Karpas-422 (cell line): ENCODE measurements around the gene UNC13C. TPM values are rescaled to one million over a fixed set of nuclear protein-coding genes. Genes with fewer than 3 reads are reported as not detected.

Experiments used
- DNase-seq: peaks from one replicate; pipeline ENCODE4 v3.0.0-alpha.2; 2015
- H2AFZ ChIP-seq: fragments of 200-600 bp; sonication (generic); 2 replicates; pipeline ENCODE4 v1.6.1; 2014; ENCODE audit warnings: antibody characterized with exemption, low read length, mixed read lengths
- H3K27ac ChIP-seq: fragments of 200-600 bp; sonication (generic); 2 replicates; pipeline ENCODE4 v1.5.1; 2014; ENCODE audit warnings: mild to moderate bottlenecking, low read length, moderate library complexity
- H3K27me3 ChIP-seq: fragments of 200-600 bp; sonication (generic); 2 replicates; pipeline ENCODE4 v1.6.1; 2014; ENCODE audit warnings: low read length, mixed read lengths
- H3K36me3 ChIP-seq: fragments of 200-600 bp; sonication (generic); 2 replicates; pipeline ENCODE4 v1.6.1; 2014; ENCODE audit warnings: low read length, mixed read lengths; ENCODE audit not compliant: insufficient read depth
- H3K4me1 ChIP-seq: fragments of 200-600 bp; sonication (generic); 2 replicates; pipeline ENCODE4 v1.6.1; 2014; ENCODE audit warnings: mild to moderate bottlenecking, low read length, mixed read lengths
- H3K4me2 ChIP-seq: fragments of 200-600 bp; sonication (generic); 2 replicates; pipeline ENCODE4 v1.6.1; 2014; ENCODE audit warnings: low read length, low read depth, mild to moderate bottlenecking; ENCODE audit not compliant: poor library complexity, severe bottlenecking
- H3K4me3 ChIP-seq: fragments of 200-600 bp; sonication (generic); 2 replicates; pipeline ENCODE4 v1.5.1; 2014; ENCODE audit warnings: mild to moderate bottlenecking, antibody characterized with exemption, low read length, mixed read lengths
- H3K79me2 ChIP-seq: fragments of 200-600 bp; sonication (generic); 2 replicates; pipeline ENCODE4 v1.6.1; 2014; ENCODE audit warnings: mild to moderate bottlenecking, low read length, mixed read lengths
- H3K9ac ChIP-seq: fragments of 200-600 bp; sonication (generic); 2 replicates; pipeline ENCODE4 v1.6.0; 2014; ENCODE audit warnings: low read length
- H3K9me2 ChIP-seq: fragments of 200-600 bp; sonication (generic), shearing (Covaris generic); replicated peaks from 2 replicates; pipeline ENCODE4 v1.6.0; 2014; ENCODE audit warnings: mild to moderate bottlenecking, low read length, moderate library complexity; ENCODE audit not compliant: insufficient read depth
- H3K9me3 ChIP-seq: fragments of 300-700, 200-600 bp; sonication (generic); 2 replicates; pipeline ENCODE4 v1.6.1; 2014; ENCODE audit warnings: low read length, mixed read lengths
- H4K20me1 ChIP-seq: fragments of 200-600 bp; sonication (generic); 2 replicates; pipeline ENCODE4 v1.6.1; 2014; ENCODE audit warnings: mild to moderate bottlenecking, antibody characterized with exemption, low read length, low read depth; ENCODE audit not compliant: insufficient read depth
- total RNA-seq: library from RNA; depleted of rRNA; stranded (reverse); fragments of >200 nt; shearing (Covaris generic); gene quantifications from 2 replicates; pipeline ENCODE4 v1.2.3, GENCODE V29; 2014; ENCODE audit warnings: low replicate concordance

The UNC13C gene
- total RNA-seq, 1 experiment from 2014 or later: not detected

DNA sequence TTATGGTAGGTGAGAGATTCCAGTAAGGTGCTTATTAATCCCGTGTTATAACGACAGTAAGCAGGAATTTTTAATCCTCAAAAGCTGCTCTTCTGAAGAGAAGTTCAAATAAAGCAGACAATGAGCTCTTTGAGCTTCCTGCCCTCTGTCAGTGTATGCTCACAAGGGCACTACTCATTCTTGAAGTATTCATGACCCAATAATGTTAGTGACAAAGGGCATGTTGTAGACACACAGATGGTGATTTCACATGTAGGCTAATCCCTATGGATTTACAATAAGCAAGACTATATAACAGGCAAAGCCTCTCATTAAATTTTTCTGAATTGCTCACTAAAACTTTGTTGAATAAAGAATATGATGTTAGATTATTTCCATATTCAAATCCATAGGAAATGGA lies 639.9 kb downstream of the UNC13C start:
- no peak overlapping the region for H3K4me3 ChIP-seq
- no peaks in the 10 kb centered on the region for H3K9me2 ChIP-seq
- no peaks in the 10 kb centered on the region for H3K79me2 ChIP-seq
- H3K9ac ChIP-seq: no peak overlapping the region
- no peak overlapping the region for H3K27ac ChIP-seq
- H3K4me1 ChIP-seq: no peaks in the 10 kb centered on the region
- H2AFZ ChIP-seq: no peak overlapping the region
- DNase-seq: no peak
- H4K20me1 ChIP-seq: no peaks in the 10 kb centered on the region
- H3K4me2 ChIP-seq: no peak overlapping the region
- no peaks in the 10 kb centered on the region for H3K36me3 ChIP-seq
- 0 out of 2 replicates have a peak, but pooled peaks cover 3% of the 10 kb centered on the region for H3K9me3 ChIP-seq
- no peaks in the 10 kb centered on the region for H3K27me3 ChIP-seq

- no peak overlapping the region for H3K27ac ChIP-seq
- H3K4me1 ChIP-seq: no peaks in the 10 kb centered on the region
- H3K4me3 ChIP-seq: no peak overlapping the region
- no peaks in the 10 kb centered on the region for H3K36me3 ChIP-seq
- no peaks in the 10 kb centered on the region for H3K9me2 ChIP-seq
- H2AFZ ChIP-seq: no peak overlapping the region
- no peaks in the 10 kb centered on the region for H4K20me1 ChIP-seq
- DNase-seq: no peak
- no peak overlapping the region for H3K4me2 ChIP-seq
- H3K79me2 ChIP-seq: no peaks in the 10 kb centered on the region
- H3K27me3 ChIP-seq: no peaks in the 10 kb centered on the region
- H3K9me3 ChIP-seq: peaks cover 3% of the 10 kb centered on the region; the same call in 1 of the 2 replicates
- H3K9ac ChIP-seq: no peak overlapping the region
These were observed 640.9 kb downstream of the UNC13C start for GRCh38 chr15:54619180-54619579.

DNA sequence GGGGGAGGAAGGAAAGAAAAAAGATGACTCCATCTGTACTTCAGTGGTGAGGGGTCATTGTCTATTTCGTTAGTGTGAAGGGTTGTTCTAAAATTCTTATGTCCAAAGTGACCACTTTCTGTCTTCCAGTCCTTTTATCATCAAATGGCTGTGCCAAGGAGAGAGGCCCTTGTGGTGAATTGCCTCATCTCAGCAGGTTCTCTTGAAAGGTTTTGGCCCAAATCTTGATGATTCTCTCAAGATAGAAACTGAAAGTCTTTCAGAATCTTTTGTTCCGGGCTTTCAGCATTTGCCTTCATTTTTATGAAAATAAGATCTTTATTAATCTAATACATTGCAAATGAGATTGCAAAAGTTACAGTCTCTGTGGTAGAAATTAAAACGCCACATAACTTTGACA lies 642.7 kb downstream of the UNC13C start:
- Histone ChIP-seq H3K27ac (no peak overlapping the region), H3K79me2 (no peaks in the 10 kb centered on the region), H3K4me3 (no peak overlapping the region), H3K36me3 (no peaks in the 10 kb centered on the region), H2AFZ (no peak overlapping the region), H3K9me3 (peaks cover 3% of the 10 kb centered on the region; the same call in 1 of the 2 replicates), H3K27me3 (no peaks in the 10 kb centered on the region), H3K4me1 (no peaks in the 10 kb centered on the region), H3K9me2 (no peaks in the 10 kb centered on the region), H3K4me2 (no peak overlapping the region), H3K9ac (no peak overlapping the region), H4K20me1 (no peaks in the 10 kb centered on the region)
- no peak for DNase-seq

- Histone ChIP-seq H3K36me3 (no peaks in the 10 kb centered on the region), H3K4me1 (no peaks in the 10 kb centered on the region), H3K9ac (no peak overlapping the region), H2AFZ (no peak overlapping the region), H3K4me2 (no peak overlapping the region), H3K4me3 (no peak overlapping the region), H3K27me3 (no peaks in the 10 kb centered on the region), H4K20me1 (no peaks in the 10 kb centered on the region), H3K79me2 (no peaks in the 10 kb centered on the region), H3K9me2 (0 out of 2 replicates have a peak, but pooled peaks cover 3% of the 10 kb centered on the region), H3K27ac (no peak overlapping the region), H3K9me3 (peaks cover 21% of the 10 kb centered on the region)
- DNase-seq: no peak
These were observed 657.9 kb downstream of the UNC13C start for GRCh38 chr15:54636147-54636546.

DNA sequence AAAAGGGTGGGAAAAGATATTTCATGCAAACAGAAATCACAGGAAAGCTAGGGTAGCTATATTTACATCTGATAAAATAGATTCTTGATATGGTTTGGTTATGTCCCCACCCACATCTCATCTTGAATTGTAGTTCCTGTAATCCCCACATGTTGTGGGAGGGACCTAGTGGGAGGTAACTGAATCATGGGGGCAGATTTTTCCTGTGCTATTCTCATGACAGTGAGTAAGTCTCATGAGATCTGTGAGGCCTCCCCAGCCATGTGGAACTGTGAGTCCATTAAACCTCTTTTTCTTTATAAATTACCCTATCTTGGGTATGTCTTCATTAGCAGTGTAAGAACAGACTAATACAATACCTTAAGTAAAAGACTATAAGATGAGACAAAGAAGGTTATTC lies 660.4 kb downstream of the UNC13C start:
- DNase-seq: no peak
- Histone ChIP-seq H3K9ac (no peak overlapping the region), H2AFZ (no peak overlapping the region)

GRCh38 chr15:54640873-54641272 lies 662.6 kb downstream of the UNC13C start:
- Histone ChIP-seq H3K9me2 (0 out of 2 replicates have a peak, but pooled peaks cover 3% of the 10 kb centered on the region), H3K36me3 (no peaks in the 10 kb centered on the region), H3K27ac (no peak overlapping the region), H3K4me2 (no peak overlapping the region), H3K9ac (no peak overlapping the region), H3K79me2 (no peaks in the 10 kb centered on the region), H3K27me3 (no peaks in the 10 kb centered on the region), H3K4me3 (no peak overlapping the region), H3K4me1 (no peaks in the 10 kb centered on the region), H2AFZ (no peak overlapping the region), H3K9me3 (peaks cover 25% of the 10 kb centered on the region), H4K20me1 (no peaks in the 10 kb centered on the region)
- no peak for DNase-seq

More for the DNA sequence above, 660.4 kb downstream of the UNC13C start:
- no peaks in the 10 kb centered on the region for H3K4me1 ChIP-seq
- H3K9me2 ChIP-seq: 0 out of 2 replicates have a peak, but pooled peaks cover 3% of the 10 kb centered on the region
- no peak overlapping the region for H3K4me2 ChIP-seq
- no peaks in the 10 kb centered on the region for H3K36me3 ChIP-seq
- no peak overlapping the region for H3K27ac ChIP-seq
- H3K4me3 ChIP-seq: no peak overlapping the region
- H3K9me3 ChIP-seq: peaks cover 26% of the 10 kb centered on the region
- H3K27me3 ChIP-seq: no peaks in the 10 kb centered on the region
- H3K79me2 ChIP-seq: no peaks in the 10 kb centered on the region
- no peaks in the 10 kb centered on the region for H4K20me1 ChIP-seq

DNA sequence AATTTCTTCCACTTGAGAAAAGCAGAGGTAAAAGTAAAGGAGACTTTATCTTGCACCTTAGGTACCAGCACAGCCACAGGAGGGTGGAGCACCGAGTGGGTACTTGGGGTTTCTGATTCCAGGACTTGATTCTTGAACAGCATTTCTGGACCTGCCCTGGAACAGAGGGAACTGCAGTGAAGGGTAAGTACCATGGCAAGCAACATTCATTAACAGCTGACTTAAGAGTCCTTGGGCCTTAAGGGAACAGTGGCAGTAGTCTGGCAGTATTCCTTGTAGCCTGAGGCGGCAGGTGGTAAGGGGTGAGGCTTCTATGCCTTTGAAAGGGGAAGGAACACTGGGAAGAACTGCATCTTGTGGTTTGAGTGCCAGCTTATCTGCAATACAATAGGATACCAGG lies 666.6 kb downstream of the UNC13C start:
- Histone ChIP-seq H2AFZ (no peak overlapping the region), H3K4me2 (no peak overlapping the region), H3K27me3 (no peaks in the 10 kb centered on the region), H4K20me1 (no peaks in the 10 kb centered on the region), H3K79me2 (no peaks in the 10 kb centered on the region), H3K9ac (no peak overlapping the region), H3K9me3 (peaks cover 20% of the 10 kb centered on the region), H3K36me3 (no peaks in the 10 kb centered on the region), H3K4me3 (no peak overlapping the region), H3K27ac (no peak overlapping the region), H3K9me2 (0 out of 2 replicates have a peak, but pooled peaks cover 3% of the 10 kb centered on the region), H3K4me1 (no peaks in the 10 kb centered on the region)
- no peak for DNase-seq

GRCh38 chr15:54659646-54660045 lies 681.4 kb downstream of the UNC13C start:
- DNase-seq: no peak
- peaks cover 23% of the 10 kb centered on the region; the same call in 1 of the 2 replicates for H3K9me3 ChIP-seq
- H3K36me3 ChIP-seq: no peaks in the 10 kb centered on the region
- no peaks in the 10 kb centered on the region for H3K9me2 ChIP-seq
- no peak overlapping the region for H3K9ac ChIP-seq
- no peak overlapping the region for H3K27ac ChIP-seq
- H3K4me1 ChIP-seq: no peaks in the 10 kb centered on the region
- no peak overlapping the region for H2AFZ ChIP-seq
- no peak overlapping the region for H3K4me3 ChIP-seq
- H3K4me2 ChIP-seq: no peak overlapping the region
- H3K27me3 ChIP-seq: no peaks in the 10 kb centered on the region
- H4K20me1 ChIP-seq: no peaks in the 10 kb centered on the region
- H3K79me2 ChIP-seq: no peaks in the 10 kb centered on the region

DNA sequence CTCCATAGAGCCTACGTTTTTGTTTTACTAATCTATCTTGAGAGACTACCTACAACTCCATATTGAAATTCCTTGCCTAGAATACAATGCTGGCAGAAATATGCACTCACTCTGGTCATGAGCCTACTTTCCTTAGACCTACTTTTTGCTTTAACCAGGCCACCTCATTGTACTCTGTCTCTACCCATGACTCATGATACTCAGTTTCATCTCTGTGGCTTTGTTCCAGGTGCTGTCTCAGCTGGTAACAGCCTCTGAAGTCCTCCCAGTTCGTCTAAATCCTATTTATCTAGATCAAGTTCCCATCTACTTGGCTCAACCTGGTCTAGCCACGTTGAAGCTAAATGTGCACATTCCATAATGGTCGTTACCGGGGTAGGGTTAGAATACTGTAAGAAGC lies 682.1 kb downstream of the UNC13C start:
- no peaks in the 10 kb centered on the region for H3K4me1 ChIP-seq
- no peaks in the 10 kb centered on the region for H3K79me2 ChIP-seq
- H3K4me3 ChIP-seq: no peak overlapping the region
- H3K9ac ChIP-seq: no peak overlapping the region
- peaks cover 28% of the 10 kb centered on the region; the same call in 1 of the 2 replicates for H3K9me3 ChIP-seq
- no peaks in the 10 kb centered on the region for H3K36me3 ChIP-seq
- no peak overlapping the region for H3K27ac ChIP-seq
- no peak overlapping the region for H2AFZ ChIP-seq
- H4K20me1 ChIP-seq: no peaks in the 10 kb centered on the region
- no peak for DNase-seq
- H3K27me3 ChIP-seq: no peaks in the 10 kb centered on the region
- no peak overlapping the region for H3K4me2 ChIP-seq
- H3K9me2 ChIP-seq: no peaks in the 10 kb centered on the region
